ENCODE measurements around the gene WDR12. TPM values are rescaled to one million over a fixed set of nuclear protein-coding genes. Genes with fewer than 3 reads are reported as not detected.

Gene WDR12
- total and polyA plus RNA-seq, 2 of the 13 experiments (the other 11 are each of a cell fraction or from before 2014, with no cell fraction given), result 94.4 to 216 TPM

GRCh38 chr2:202861987-202862386 lies 49.5 kb downstream of the WDR12 start:
- ChIA-PET CTCF (ENCODE audit: low intra/inter-chr PET ratio, low total read pairs) (no interaction called here), POLR2A (no interaction called here)
- Histone ChIP-seq H3K27ac (ENCODE audit: extremely low read length, insufficient read depth, low read length) (no peak overlapping the region), H3K9ac (ENCODE audit: insufficient read depth, low read depth, low read length) (no peak overlapping the region), H2AFZ (ENCODE audit: low read length) (no peak overlapping the region), H3K79me2 (ENCODE audit: insufficient read depth, low read length) (no peaks in the 10 kb centered on the region), H4K20me1 (ENCODE audit: insufficient read depth, low read length) (no peaks in the 10 kb centered on the region), H3K36me3 (replicated peaks in 1 of 2; ENCODE audit: control insufficient read depth in 1 of 2, insufficient read depth in 2 of 2, low read length in 2 of 2) (no peaks in the 10 kb centered on the region), H3K4me1 (ENCODE audit: insufficient read depth, low read length) (no peaks in the 10 kb centered on the region), H3K9me3 (ENCODE audit: low read length) (no peaks in the 10 kb centered on the region), H3K27me3 (ENCODE audit: control insufficient read depth in 1 of 2, insufficient read depth in 2 of 2, low read length in 2 of 2) (no peaks in the 10 kb centered on the region), H3K4me3 (replicated peaks in 1 of 3; ENCODE audit: insufficient read depth in 1 of 3, low read depth in 2 of 3, low read length in 3 of 3) (no peak overlapping the region), H3K4me2 (ENCODE audit: low read depth, low read length) (no peak overlapping the region)
- no TSS peak for BruUV-seq (replicated peaks)
- in situ Hi-C loops (cut with HindIII; ENCODE audit: extremely low pct_ligation_motif_present, low pct_unique_long_range_greater_than_20kb) (no loop called here), intact Hi-C loops (cut with micrococcal nuclease; ENCODE audit: unreplicated experiment) (no loop called here)
- DNase-seq (ENCODE audit: low spot score) (no peak), FAIRE-seq (no peak), ATAC-seq (no peak)
- 97% methylated on average over 3 of the region's 3 CpGs for WGBS (ENCODE audit: low lambda C conversion rate)
- TF ChIP-seq ZNF160 (CRISPR knock-in tag; IDR thresholded peaks at IDR 0.05), result no peak
- no peak for TF ChIP-seq ZNF225 (CRISPR knock-in tag; IDR thresholded peaks at IDR 0.05)
- no peak for TF ChIP-seq SAFB2 (CRISPR knock-in tag; IDR thresholded peaks at IDR 0.05; ENCODE audit: borderline replicate concordance, low read depth)
- no peak for TF ChIP-seq HNRNPUL1 (IDR thresholded peaks at IDR 0.05; ENCODE audit: low read depth, low read length)
- TF ChIP-seq ZNF33B (CRISPR knock-in tag; IDR thresholded peaks at IDR 0.05), result no peak
- TF ChIP-seq, protein P1, sequence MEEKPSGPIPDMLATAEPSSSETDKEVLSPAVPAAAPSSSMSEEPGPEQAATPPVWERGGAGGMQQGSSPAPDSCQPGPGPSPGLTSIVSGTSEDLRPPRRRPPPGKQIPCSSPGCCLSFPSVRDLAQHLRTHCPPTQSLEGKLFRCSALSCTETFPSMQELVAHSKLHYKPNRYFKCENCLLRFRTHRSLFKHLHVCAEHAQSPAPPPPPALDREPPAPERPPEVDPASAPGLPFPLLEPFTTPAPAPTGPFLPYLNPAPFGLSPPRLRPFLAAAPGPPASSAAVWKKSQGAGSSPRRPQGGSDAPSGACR (CRISPR knock-in tag; IDR thresholded peaks at IDR 0.05), result no peak
- TF ChIP-seq, protein P2, sequence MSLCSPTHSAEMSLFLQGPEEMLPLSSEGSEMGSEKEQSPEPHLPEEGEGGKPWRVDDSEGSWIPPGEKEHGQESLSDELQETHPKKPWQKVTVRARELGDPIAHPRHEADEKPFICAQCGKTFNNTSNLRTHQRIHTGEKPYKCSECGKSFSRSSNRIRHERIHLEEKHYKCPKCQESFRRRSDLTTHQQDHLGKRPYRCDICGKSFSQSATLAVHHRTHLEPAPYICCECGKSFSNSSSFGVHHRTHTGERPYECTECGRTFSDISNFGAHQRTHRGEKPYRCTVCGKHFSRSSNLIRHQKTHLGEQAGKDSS (CRISPR knock-in tag; IDR thresholded peaks at IDR 0.05; ENCODE audit: borderline replicate concordance, low read depth), result no peak
- TF ChIP-seq ZNF33A (CRISPR knock-in tag; IDR thresholded peaks at IDR 0.05; ENCODE audit: borderline replicate concordance), result no peak
